Breast epithelium (tissue), 4 donors: ENCODE data around the gene ABCB1. TPM values are rescaled to one million over a fixed set of nuclear protein-coding genes. Genes with fewer than 3 reads are reported as not detected.

Experiments
- DNase-seq, 2 donors: peaks; one replicate each; pipeline ENCODE4 v3.0.0-alpha.2; 2019; ENCODE audit warnings: low spot score in 2 of 2
- H3K27ac ChIP-seq, 2 donors: fragments of 200-600 bp; sonication (generic) in 1 of 2; one replicate each; pipeline ENCODE4 v1.5.1; 2016 to 2019; ENCODE audit warnings: mild to moderate bottlenecking in 1 of 2
- H3K27me3 ChIP-seq, 2 donors: fragments of 200-600 bp; sonication (generic) in 1 of 2; one replicate each; pipeline versions ENCODE4 v1.5.1 to v1.6.0; 2017 to 2019; ENCODE audit warnings: control low read depth in 1 of 2, mild to moderate bottlenecking in 1 of 2
- H3K36me3 ChIP-seq: fragments of 200-600 bp; one replicate; pipeline ENCODE4 v1.5.1; 2019
- H3K4me1 ChIP-seq, 2 donors: fragments of 200-600 bp; sonication (generic); one replicate each; pipeline ENCODE4 v1.5.1; 2016 to 2019; ENCODE audit warnings: control low read depth in 1 of 2
- H3K4me3 ChIP-seq, 3 donors: fragments of 200-600 bp; sonication (generic); 1 replicate in 2 of 3; 2 replicates in 1 of 3; pipeline ENCODE4 v1.5.1; 2016 to 2019; ENCODE audit warnings: mild to moderate bottlenecking in 3 of 3, moderate library complexity in 2 of 3
- H3K9me3 ChIP-seq, 2 donors: fragments of 200-600 bp; sonication (generic) in 1 of 2; one replicate each; pipeline ENCODE4 v1.5.1; 2016 to 2019; ENCODE audit warnings: control low read depth in 1 of 2
- CTCF ChIP-seq, 3 donors: fragments of 450-650 bp; IDR thresholded peaks; one replicate each; pipeline ENCODE4 v1.5.1; 2016 to 2017; ENCODE audit warnings: antibody characterized with exemption in 3 of 3, mild to moderate bottlenecking in 3 of 3, moderate library complexity in 3 of 3
- POLR2A ChIP-seq: fragments of 450-650 bp; IDR thresholded peaks from one replicate; pipeline ENCODE4 v1.6.1; 2016; ENCODE audit warnings: antibody characterized with exemption, mild to moderate bottlenecking, moderate library complexity
- POLR2AphosphoS5 ChIP-seq, 3 donors: sonication (generic); formaldehyde crosslinking; IDR thresholded peaks; one replicate each; pipeline ENCODE4 v1.6.1; 2017; ENCODE audit warnings: antibody characterized with exemption in 3 of 3
- intact Hi-C: fragments of 100-400 bp; cut with DNase I; formaldehyde crosslinking; loops from one replicate; pipeline ENCODE4 v1.15.1; 2023; ENCODE audit warnings: low total_unique reads
- total RNA-seq, 3 donors: library from RNA; depleted of rRNA; stranded (reverse); fragments of >200 nt; gene quantifications; one replicate each; pipeline ENCODE4 v1.1.0, GENCODE V29; 2016

ABCB1 gene
- total RNA-seq, 3 donors from 2014 or later = 3.2 to 14.9 (median 12.8) TPM

DNA sequence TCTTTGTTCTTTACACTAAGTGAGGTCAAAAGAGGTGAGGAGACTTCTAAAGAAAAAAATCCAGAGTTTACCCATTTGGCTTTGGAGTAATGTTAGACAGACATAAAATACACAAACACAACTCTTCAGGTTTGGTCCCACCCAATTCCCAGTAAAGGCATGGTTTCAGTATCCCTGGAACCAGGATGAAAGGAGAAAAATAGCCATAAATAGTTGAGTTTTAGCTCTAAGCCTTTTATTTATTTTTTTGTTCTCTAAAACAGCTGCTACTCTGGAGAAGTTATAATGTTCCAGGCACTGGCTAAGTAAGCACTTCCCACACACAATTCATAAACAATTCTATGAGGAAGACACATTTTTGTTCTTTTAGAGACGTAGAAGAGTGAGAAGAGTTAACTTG, 4.0 kb downstream of the ABCB1 start:
- Histone ChIP-seq H3K27me3 (peaks cover 0 to 19% of the 10 kb centered on the region in 2 donors), H3K4me1 (peaks cover 0 to 5% of the 10 kb centered on the region in 2 donors), H3K9me3 (no peaks in the 10 kb centered on the region), H3K4me3 (no peak overlapping the region), H3K36me3 (no peaks in the 10 kb centered on the region), H3K27ac (no peak overlapping the region)
- no peak for TF ChIP-seq POLR2AphosphoS5 (IDR thresholded peaks at IDR 0.05)
- TF ChIP-seq CTCF (IDR thresholded peaks at IDR 0.05) = no peak
- TF ChIP-seq POLR2A = no peak
- DNase-seq = no peak
- intact Hi-C loops = no loop called here

DNA sequence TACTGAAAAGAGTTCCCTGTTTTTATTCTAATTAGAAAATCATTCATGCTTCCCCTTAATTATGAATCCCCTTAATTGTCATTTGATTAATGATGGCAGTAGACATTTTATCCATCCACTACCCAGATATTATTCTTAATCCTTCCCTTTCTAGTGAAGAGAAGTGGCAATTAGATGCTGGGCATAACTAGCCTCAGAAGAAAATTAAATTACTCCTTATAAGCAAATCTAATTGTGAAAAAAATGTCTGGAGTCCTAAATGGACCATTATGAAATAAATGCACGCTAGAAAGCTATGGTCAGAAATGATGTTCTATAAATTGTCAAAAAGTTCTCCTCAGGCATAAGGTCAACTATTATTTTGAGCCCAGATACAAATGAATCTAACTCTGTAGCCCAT, 4.5 kb downstream of the ABCB1 start:
- intact Hi-C loops = no loop called here
- H3K4me1 ChIP-seq = peaks cover 0 to 5% of the 10 kb centered on the region in 2 donors
- DNase-seq = no peak
- H3K36me3 ChIP-seq = no peaks in the 10 kb centered on the region
- peaks cover 0 to 13% of the 10 kb centered on the region in 2 donors for H3K27me3 ChIP-seq
- TF ChIP-seq POLR2A (no peak), POLR2AphosphoS5 (IDR thresholded peaks at IDR 0.05) (no peak), CTCF (IDR thresholded peaks at IDR 0.05) (no peak)
- no peaks in the 10 kb centered on the region for H3K9me3 ChIP-seq
- H3K4me3 ChIP-seq = no peak overlapping the region
- H3K27ac ChIP-seq = no peak overlapping the region

- Histone ChIP-seq H3K27me3 (no peaks in the 10 kb centered on the region), H3K36me3 (no peaks in the 10 kb centered on the region), H3K27ac (no peak overlapping the region), H3K4me1 (no peaks in the 10 kb centered on the region), H3K9me3 (no peaks in the 10 kb centered on the region), H3K4me3 (no peak overlapping the region)
- intact Hi-C loops = no loop called here
- TF ChIP-seq POLR2AphosphoS5 (IDR thresholded peaks at IDR 0.05) (no peak), CTCF (IDR thresholded peaks at IDR 0.05) (no peak), POLR2A (no peak)
- no peak for DNase-seq
Measured at GRCh38 chr7:87592300-87592699, 8.4 kb downstream of the ABCB1 start.

- intact Hi-C loops = no loop called here
- no peak overlapping the region for H3K27ac ChIP-seq
- no peaks in the 10 kb centered on the region for H3K9me3 ChIP-seq
Measured at GRCh38 chr7:87591211-87591610, 9.5 kb downstream of the ABCB1 start.

GRCh38 chr7:87590578-87590977, 10.1 kb downstream of the ABCB1 start:
- no peak overlapping the region for H3K4me3 ChIP-seq
- no peaks in the 10 kb centered on the region for H3K27me3 ChIP-seq
- TF ChIP-seq CTCF (IDR thresholded peaks at IDR 0.05) (no peak), POLR2AphosphoS5 (IDR thresholded peaks at IDR 0.05) (no peak), POLR2A (no peak)
- no peaks in the 10 kb centered on the region for H3K4me1 ChIP-seq
- no peaks in the 10 kb centered on the region for H3K9me3 ChIP-seq
- H3K36me3 ChIP-seq = no peaks in the 10 kb centered on the region
- H3K27ac ChIP-seq = no peak overlapping the region
- intact Hi-C loops = no loop called here
- no peak for DNase-seq

More at GRCh38 chr7:87591211-87591610, 9.5 kb downstream of the ABCB1 start:
- Histone ChIP-seq H3K4me1 (no peaks in the 10 kb centered on the region), H3K36me3 (no peaks in the 10 kb centered on the region), H3K4me3 (no peak overlapping the region), H3K27me3 (no peaks in the 10 kb centered on the region)
- no peak for DNase-seq
- TF ChIP-seq CTCF (IDR thresholded peaks at IDR 0.05) = no peak
- TF ChIP-seq POLR2A = no peak
